Loucy (cell line): ENCODE measurements around the gene SHB.

ENCODE experiments used
- H2AFZ ChIP-seq: fragments of 200-600 bp; sonication (generic); 2 replicates; pipeline ENCODE4 v1.6.0; 2016; ENCODE audit warnings: antibody characterized with exemption, mild to moderate bottlenecking, low read length, moderate library complexity
- H3F3A ChIP-seq: fragments of 200-600 bp; 2 replicates; pipeline ENCODE4 v1.6.0; 2016; ENCODE audit warnings: antibody characterized with exemption, low read depth, mild to moderate bottlenecking
- H3K27me3 ChIP-seq: fragments of 200-600 bp; sonication (generic); 2 replicates; pipeline ENCODE4 v1.6.1; 2014; ENCODE audit warnings: low read length, mild to moderate bottlenecking; ENCODE audit not compliant: insufficient read depth, poor library complexity, severe bottlenecking
- H3K36me3 ChIP-seq: fragments of 200-600 bp; sonication (generic); 2 replicates; pipeline ENCODE4 v1.6.1; 2016; ENCODE audit warnings: low read length; ENCODE audit not compliant: insufficient read depth
- H3K4me1 ChIP-seq: fragments of 200-600 bp; sonication (generic); 2 replicates; pipeline ENCODE4 v1.5.1; 2014; ENCODE audit warnings: low read length, mild to moderate bottlenecking; ENCODE audit not compliant: insufficient read depth, poor library complexity, severe bottlenecking
- H3K4me2 ChIP-seq: fragments of 200-600 bp; sonication (generic); 2 replicates; pipeline ENCODE4 v1.6.0; 2014; ENCODE audit warnings: antibody characterized with exemption, low read length, low read depth, mild to moderate bottlenecking; ENCODE audit not compliant: poor library complexity, severe bottlenecking
- H3K4me3 ChIP-seq: fragments of 200-600 bp; sonication (generic); 2 replicates; pipeline ENCODE4 v1.5.1; 2014; ENCODE audit warnings: low read length, mild to moderate bottlenecking, mixed read lengths; ENCODE audit not compliant: poor library complexity, severe bottlenecking
- H3K79me2 ChIP-seq: fragments of 200-600 bp; sonication (generic); 2 replicates; pipeline ENCODE4 v1.6.1; 2014; ENCODE audit warnings: low read length; ENCODE audit not compliant: insufficient read depth
- H3K9ac ChIP-seq: fragments of 200-600 bp; sonication (generic); 2 replicates; pipeline ENCODE4 v1.6.0; 2014; ENCODE audit warnings: mild to moderate bottlenecking, low read depth, low read length, moderate library complexity; ENCODE audit not compliant: poor library complexity, severe bottlenecking
- H3K9me2 ChIP-seq: fragments of 200-600 bp; sonication (generic); replicated peaks from 2 replicates; pipeline ENCODE4 v1.6.1; 2016; ENCODE audit warnings: low read depth, low read length, mixed read lengths
- H3K9me3 ChIP-seq: fragments of 200-600 bp; sonication (generic); 2 replicates; pipeline ENCODE4 v1.6.1; 2014; ENCODE audit warnings: mild to moderate bottlenecking, antibody characterized with exemption, low read length, low read depth; ENCODE audit not compliant: insufficient read depth
- H4K20me1 ChIP-seq: fragments of 200-600 bp; sonication (generic); 2 replicates; pipeline ENCODE4 v1.6.0; 2014; ENCODE audit warnings: antibody characterized with exemption, low read length, mild to moderate bottlenecking; ENCODE audit not compliant: insufficient read depth, poor library complexity, severe bottlenecking
- EZH2phosphoT487 ChIP-seq: fragments of 200-600 bp; IDR thresholded peaks from 2 replicates; pipeline ENCODE4 v1.6.1; 2018; ENCODE audit warnings: antibody characterized with exemption, mild to moderate bottlenecking, moderate library complexity, borderline replicate concordance
- TF ChIP-seq, protein P1 (sequence below): fragments of 200-600 bp; sonication (generic); conservative IDR thresholded peaks from 2 replicates; pipeline ENCODE4 v1.5.1; 2014; ENCODE audit warnings: mild to moderate bottlenecking, antibody characterized with exemption, low read length

SHB gene

DNA sequence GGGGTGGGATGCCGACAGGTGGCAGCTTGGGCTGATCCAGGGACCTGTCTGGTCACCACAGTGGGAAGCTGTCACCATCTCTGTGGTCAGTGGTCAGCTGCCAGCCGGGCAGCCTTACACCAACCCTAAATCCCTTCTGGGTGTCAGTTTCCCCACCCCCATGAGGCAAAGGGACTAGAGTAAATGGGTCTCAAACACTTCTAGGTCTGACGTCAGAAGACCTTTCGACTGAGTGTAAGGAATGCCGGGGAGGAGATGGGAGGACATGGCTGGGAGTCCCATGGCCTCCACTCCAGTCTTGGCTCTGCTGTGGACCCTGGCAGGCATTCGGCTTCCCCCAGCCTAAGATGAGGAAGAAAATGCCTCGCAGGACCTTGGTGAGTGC lies 124.8 kb downstream of the SHB start:
- TF ChIP-seq, protein P1, sequence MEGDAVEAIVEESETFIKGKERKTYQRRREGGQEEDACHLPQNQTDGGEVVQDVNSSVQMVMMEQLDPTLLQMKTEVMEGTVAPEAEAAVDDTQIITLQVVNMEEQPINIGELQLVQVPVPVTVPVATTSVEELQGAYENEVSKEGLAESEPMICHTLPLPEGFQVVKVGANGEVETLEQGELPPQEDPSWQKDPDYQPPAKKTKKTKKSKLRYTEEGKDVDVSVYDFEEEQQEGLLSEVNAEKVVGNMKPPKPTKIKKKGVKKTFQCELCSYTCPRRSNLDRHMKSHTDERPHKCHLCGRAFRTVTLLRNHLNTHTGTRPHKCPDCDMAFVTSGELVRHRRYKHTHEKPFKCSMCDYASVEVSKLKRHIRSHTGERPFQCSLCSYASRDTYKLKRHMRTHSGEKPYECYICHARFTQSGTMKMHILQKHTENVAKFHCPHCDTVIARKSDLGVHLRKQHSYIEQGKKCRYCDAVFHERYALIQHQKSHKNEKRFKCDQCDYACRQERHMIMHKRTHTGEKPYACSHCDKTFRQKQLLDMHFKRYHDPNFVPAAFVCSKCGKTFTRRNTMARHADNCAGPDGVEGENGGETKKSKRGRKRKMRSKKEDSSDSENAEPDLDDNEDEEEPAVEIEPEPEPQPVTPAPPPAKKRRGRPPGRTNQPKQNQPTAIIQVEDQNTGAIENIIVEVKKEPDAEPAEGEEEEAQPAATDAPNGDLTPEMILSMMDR = no peak
- TF ChIP-seq EZH2phosphoT487 = no peak
- no peaks in the 10 kb centered on the region for H3K27me3 ChIP-seq
- no peaks in the 10 kb centered on the region for H3K79me2 ChIP-seq
- H3K4me1 ChIP-seq = no peaks in the 10 kb centered on the region
- H3K9me3 ChIP-seq = no peaks in the 10 kb centered on the region
- H3K9ac ChIP-seq = no peak overlapping the region
- no peaks in the 10 kb centered on the region for H4K20me1 ChIP-seq
- no peak overlapping the region for H3K4me3 ChIP-seq
- H3F3A ChIP-seq = no peaks in the 10 kb centered on the region
- H3K36me3 ChIP-seq = no peaks in the 10 kb centered on the region
- no peak overlapping the region for H2AFZ ChIP-seq
- H3K4me2 ChIP-seq = no peak overlapping the region
- no peaks in the 10 kb centered on the region for H3K9me2 ChIP-seq

DNA sequence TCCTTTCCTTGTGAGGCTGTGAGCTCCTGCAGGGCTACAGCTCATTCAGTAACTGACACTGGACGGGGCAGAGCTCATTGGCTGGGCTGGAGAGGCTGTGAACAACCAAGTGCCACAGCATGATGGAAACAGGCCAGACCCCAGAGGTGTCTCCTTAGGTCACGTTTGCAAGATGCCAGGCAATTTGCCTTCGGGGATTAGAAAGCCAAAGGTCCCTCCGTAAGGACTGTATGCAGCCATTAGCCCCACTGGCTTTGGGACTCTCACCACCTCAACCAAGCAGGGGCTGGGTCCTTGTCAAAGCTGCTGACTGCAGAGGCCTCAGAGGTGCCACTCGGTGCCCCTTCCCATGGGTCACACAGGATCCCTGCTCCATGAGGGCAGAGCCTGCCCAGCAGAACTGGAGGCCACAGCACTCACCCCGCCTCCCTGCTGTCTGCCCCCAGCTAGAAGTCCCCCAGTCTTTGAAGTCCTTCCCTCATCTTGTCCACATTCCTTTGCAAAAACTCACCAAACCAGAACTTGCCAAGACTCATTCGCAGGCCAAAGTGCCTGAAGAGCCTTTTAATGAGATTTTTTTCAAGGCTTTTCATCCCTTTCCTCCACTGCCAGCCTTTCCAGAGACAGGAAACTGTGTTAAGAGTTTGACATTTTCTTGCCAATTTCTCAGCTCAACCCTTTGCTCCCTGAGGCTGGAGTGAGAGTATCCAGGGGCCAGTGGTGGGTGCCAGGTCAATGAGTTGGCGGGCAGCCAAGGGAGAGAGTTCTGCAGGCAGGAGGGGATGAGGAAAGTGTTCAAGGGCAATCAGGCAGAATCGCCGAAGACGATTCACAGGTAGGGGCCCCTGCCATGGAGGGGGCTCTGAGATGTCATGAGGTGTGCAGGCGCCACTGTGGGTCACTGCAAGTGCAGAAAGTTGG lies 125.4 kb downstream of the SHB start:
- TF ChIP-seq EZH2phosphoT487 = no peak
- TF ChIP-seq, protein P1 = no peak
- H3F3A ChIP-seq = no peaks in the 10 kb centered on the region
- H3K4me3 ChIP-seq = no peak overlapping the region
- no peak overlapping the region for H2AFZ ChIP-seq
- no peak overlapping the region for H3K4me2 ChIP-seq
- H3K9ac ChIP-seq = no peak overlapping the region
- H3K9me2 ChIP-seq = no peaks in the 10 kb centered on the region
- no peaks in the 10 kb centered on the region for H3K9me3 ChIP-seq
- no peaks in the 10 kb centered on the region for H4K20me1 ChIP-seq
- no peaks in the 10 kb centered on the region for H3K79me2 ChIP-seq
- no peaks in the 10 kb centered on the region for H3K4me1 ChIP-seq
- H3K36me3 ChIP-seq = no peaks in the 10 kb centered on the region
- no peaks in the 10 kb centered on the region for H3K27me3 ChIP-seq

DNA sequence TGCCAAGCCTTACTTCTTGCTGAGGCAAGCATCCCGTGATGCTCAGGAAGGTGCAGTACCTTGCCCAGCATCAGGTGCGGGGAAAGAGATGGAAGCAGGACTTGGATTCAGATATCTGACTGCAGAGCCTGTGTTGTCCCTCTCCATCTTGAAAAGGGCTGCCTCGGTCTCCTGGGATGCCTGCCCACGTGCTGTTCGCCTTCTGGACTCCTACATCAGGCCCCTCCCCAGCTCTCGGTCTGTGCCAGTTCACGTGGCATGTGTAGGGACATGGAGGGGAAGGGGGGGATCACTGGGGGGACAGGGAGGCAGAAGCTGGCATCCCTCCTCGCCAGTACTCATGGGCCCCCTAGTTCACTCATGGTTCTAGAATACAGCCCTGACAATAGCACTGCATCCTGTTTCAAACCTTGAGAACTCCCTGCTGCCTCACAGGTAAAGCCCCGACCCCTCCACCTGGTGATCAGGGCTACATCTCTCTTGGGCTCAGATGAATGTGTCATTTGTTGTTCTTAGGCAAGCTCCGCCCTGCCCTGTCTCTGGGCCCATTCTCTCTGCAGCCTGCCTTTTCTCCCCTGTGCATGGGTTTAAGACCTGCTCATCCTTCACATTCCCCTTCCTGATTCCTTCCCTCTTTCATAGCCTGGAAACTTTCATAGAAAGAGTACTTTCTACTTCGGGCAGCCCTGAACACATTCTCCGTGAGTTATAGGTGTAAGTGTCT lies 126.2 kb downstream of the SHB start:
- Histone ChIP-seq H3K4me2 (no peak overlapping the region), H3K27me3 (no peaks in the 10 kb centered on the region), H3K9me3 (no peaks in the 10 kb centered on the region), H4K20me1 (no peaks in the 10 kb centered on the region), H3K4me3 (no peak overlapping the region), H3K36me3 (no peaks in the 10 kb centered on the region), H3K9ac (no peak overlapping the region), H3K4me1 (no peaks in the 10 kb centered on the region), H2AFZ (no peak overlapping the region), H3K79me2 (no peaks in the 10 kb centered on the region), H3K9me2 (no peaks in the 10 kb centered on the region), H3F3A (no peaks in the 10 kb centered on the region)
- no peak for TF ChIP-seq EZH2phosphoT487
- TF ChIP-seq, protein P1 = no peak
